A549 (cell line): Measurements from ENCODE around the gene ST6GALNAC2. TPM values are rescaled to one million over a fixed set of nuclear protein-coding genes. Genes with fewer than 3 reads are reported as not detected.

Experiments used
- ATAC-seq, 2 experiments: fragments of 200-7000 bp in 1 of 2; fragments of >200 bp in 1 of 2; cut with Nextera tagmentation in 1 of 2; cut with Tn5 transposase in 1 of 2; 3 replicates each; pipeline versions ENCODE4 v1.8.0 to v1.9.1; 2018 to 2020; ENCODE audit warnings: mild to moderate bottlenecking in 1 of 2, moderate library complexity in 1 of 2
- CTCF ChIA-PET: fragments of 300-600 bp; sonication (Branson Sonifier 250); formaldehyde crosslinking; extraction: SDS; loops from one replicate; lab custom pipeline; 2021; ENCODE audit warnings: antibody characterized with exemption, inconsistent platforms; lab: Yijun Ruan, JAX
- POLR2A ChIA-PET: fragments of 350-600 bp; formaldehyde crosslinking; extraction: SDS; loops from one replicate; lab custom pipeline; 2021; ENCODE audit warnings: antibody characterized with exemption, inconsistent platforms; lab: Yijun Ruan, JAX
- DNase-seq, 2 experiments: peaks; one replicate each; pipeline versions ENCODE4 v3.0.0 to v3.0.0-alpha.2; 2011 to 2016; ENCODE audit warnings: low read depth in 1 of 2, low spot score in 1 of 2
- FAIRE-seq: peaks from 2 replicates; lab custom pipeline; 2011; peaks lifted over from hg19 to GRCh38; lab: Jason Lieb, UNC
- H3K27ac ChIP-seq, 2 experiments: fragments of >200 bp; sonication (Bioruptor Twin); formaldehyde crosslinking; 3 replicates each; pipeline ENCODE4 v1.5.1; 2016 to 2017
- H3K4me1 ChIP-seq: fragments of >200 bp; sonication (Bioruptor Twin); formaldehyde crosslinking; 3 replicates; pipeline ENCODE4 v1.6.1; 2016
- H3K4me2 ChIP-seq: fragments of >200 bp; sonication (Bioruptor Twin); formaldehyde crosslinking; 3 replicates; pipeline ENCODE4 v1.6.1; 2016
- H3K4me3 ChIP-seq: fragments of >200 bp; sonication (Bioruptor Twin); formaldehyde crosslinking; 3 replicates; pipeline ENCODE4 v1.5.1; 2016
- H3K9me3 ChIP-seq: fragments of >200 bp; sonication (Bioruptor Twin); formaldehyde crosslinking; 3 replicates; pipeline ENCODE4 v1.6.1; 2016
- CEBPB ChIP-seq, 2 experiments: fragments of >200 bp in 1 of 2; sonication (Bioruptor Twin) in 1 of 2; formaldehyde crosslinking in 1 of 2; IDR thresholded peaks; 2 replicates each; pipeline ENCODE4 v1.6.1; 2012 to 2016
- CHD2 ChIP-seq: fragments of 150-350 bp; IDR thresholded peaks from 2 replicates; pipeline ENCODE4 v1.6.1; 2014; ENCODE audit warnings: low read length; ENCODE audit not compliant: partially characterized antibody
- CHD4 ChIP-seq: fragments of 200-600 bp; sonication (generic); IDR thresholded peaks from 2 replicates; pipeline ENCODE4 v1.6.1; 2016; ENCODE audit warnings: antibody characterized with exemption, mild to moderate bottlenecking, borderline replicate concordance
- EHMT2 ChIP-seq: fragments of 200-600 bp; sonication (generic); IDR thresholded peaks from 2 replicates; pipeline ENCODE4 v1.6.1; 2016; ENCODE audit warnings: antibody characterized with exemption, low read depth, mild to moderate bottlenecking, moderate library complexity
- ESRRA ChIP-seq: fragments of 150-350 bp; IDR thresholded peaks from 2 replicates; pipeline ENCODE4 v1.6.1; 2014; ENCODE audit warnings: mild to moderate bottlenecking, low read length, borderline replicate concordance
- FOSB ChIP-seq: fragments of 250-450 bp; sonication (Bioruptor Pico); IDR thresholded peaks from 2 replicates; pipeline ENCODE4 v1.5.0; 2020; ENCODE audit warnings: mild to moderate bottlenecking, moderate library complexity
- FOSL2 ChIP-seq, 2 experiments: fragments of 450-650 bp in 1 of 2; fragments of >200 bp in 1 of 2; sonication (Bioruptor Twin) in 1 of 2; formaldehyde crosslinking; IDR thresholded peaks; 2 replicates each; pipeline versions ENCODE4 v1.5.0 to v1.6.1; 2016 to 2020; ENCODE audit warnings: mild to moderate bottlenecking in 1 of 2, moderate library complexity in 1 of 2
- FOXS1 ChIP-seq: fragments of 250-450 bp; sonication (Bioruptor Pico); IDR thresholded peaks from 2 replicates; pipeline ENCODE4 v1.5.0; 2020; ENCODE audit warnings: mild to moderate bottlenecking, moderate library complexity
- GATA3 ChIP-seq: IDR thresholded peaks from 2 replicates; pipeline ENCODE4 v1.6.1; 2012; ENCODE audit warnings: borderline replicate concordance
- JUN ChIP-seq, 2 experiments: fragments of >200 bp; sonication (Bioruptor Twin); formaldehyde crosslinking; IDR thresholded peaks; 2 replicates in 1 of 2; 3 replicates in 1 of 2; pipeline ENCODE4 v1.6.1; 2016 to 2017
- KDM1A ChIP-seq: fragments of 200-600 bp; sonication (generic); IDR thresholded peaks from 2 replicates; pipeline ENCODE4 v1.6.1; 2016; ENCODE audit warnings: low read depth, mild to moderate bottlenecking
- MAZ ChIP-seq: fragments of 150-350 bp; IDR thresholded peaks from 2 replicates; pipeline ENCODE4 v1.6.1; 2014; ENCODE audit warnings: antibody characterized with exemption, low read depth, low read length, borderline replicate concordance
- NFE2L2 ChIP-seq: fragments of 150-350 bp; conservative IDR thresholded peaks from 2 replicates; pipeline ENCODE4 v1.6.1; 2014; ENCODE audit warnings: low read length
- PHF8 ChIP-seq: fragments of 200-600 bp; sonication (generic); IDR thresholded peaks from 2 replicates; pipeline ENCODE4 v1.6.1; 2016; ENCODE audit warnings: low read depth, mild to moderate bottlenecking, antibody characterized with exemption, moderate library complexity, borderline replicate concordance
- POLR2AphosphoS2 ChIP-seq: conservative IDR thresholded peaks from 2 replicates; pipeline ENCODE4 v1.6.1; 2012; ENCODE audit warnings: low read length, improper control_type of control experiment, inconsistent platforms
- RCOR1 ChIP-seq: fragments of 150-350 bp; IDR thresholded peaks from 2 replicates; pipeline ENCODE4 v1.6.1; 2014; ENCODE audit warnings: antibody characterized with exemption, low read length, low read depth
- REST ChIP-seq: fragments of 200-600 bp; sonication (generic); IDR thresholded peaks from 2 replicates; pipeline ENCODE4 v1.6.1; 2016; ENCODE audit warnings: antibody characterized with exemption, mild to moderate bottlenecking, moderate library complexity
- SMC3 ChIP-seq: fragments of >200 bp; sonication (Bioruptor Twin); formaldehyde crosslinking; IDR thresholded peaks from 3 replicates; pipeline ENCODE4 v1.6.1; 2018; ENCODE audit warnings: inconsistent platforms
- SREBF2 ChIP-seq: fragments of 450-650 bp; IDR thresholded peaks from 2 replicates; pipeline ENCODE4 v1.6.1; 2014; ENCODE audit warnings: mild to moderate bottlenecking, moderate library complexity
- TP53 ChIP-seq: fragments of 250-450 bp; sonication (Bioruptor Pico); IDR thresholded peaks from 2 replicates; pipeline ENCODE4 v1.5.0; 2021; ENCODE audit warnings: mild to moderate bottlenecking, moderate library complexity
- WGBS: methylation state at CpG from one replicate; pipeline ENCODE4 v1.1.6; 2017; ENCODE audit errors: missing lambda C conversion rate; 5-methylcytosine and 5-hydroxymethylcytosine counted together
- polyA plus RNA-seq, 4 experiments: library from polyadenylated mRNA; depleted of rRNA in 3 of 4; stranded (reverse); fragments of >200 nt; fragmentation: RNase III in 1 of 4; extraction: RNeasy Plus Mini Kit Qiagen cat#74134 plus additional on column Dnase treatment in 1 of 4; gene quantifications; 2 replicates in 3 of 4; 3 replicates in 1 of 4; pipeline ENCODE4 v1.2.3, GENCODE V29; 2011 to 2017
- TF ChIP-seq, protein P1 (sequence below): fragments of >200 bp; sonication (Bioruptor Twin); formaldehyde crosslinking; IDR thresholded peaks from 2 replicates; pipeline ENCODE4 v1.6.1; 2016
- TF ChIP-seq, protein P2 (sequence below): fragments of 250-450 bp; sonication (Bioruptor Pico); IDR thresholded peaks from 2 replicates; pipeline ENCODE4 v1.5.0; 2020; ENCODE audit warnings: low read depth, mild to moderate bottlenecking, moderate library complexity
- TF ChIP-seq, protein P3 (sequence below): fragments of >200 bp; sonication (Bioruptor Twin); formaldehyde crosslinking; IDR thresholded peaks from 3 replicates; pipeline ENCODE4 v1.6.1; 2016
- TF ChIP-seq, protein P4 (sequence below): IDR thresholded peaks from 2 replicates; pipeline ENCODE4 v1.6.1; 2012
- TF ChIP-seq, protein P5 (sequence below): fragments of 150-350 bp; IDR thresholded peaks from 2 replicates; pipeline ENCODE4 v1.6.1; 2014; ENCODE audit warnings: low read depth, mild to moderate bottlenecking, low read length

The ST6GALNAC2 gene
- polyA plus RNA-seq, 2 of the 4 experiments (the other 2 are of a cell fraction): 0.41 to 0.74 TPM

DNA sequence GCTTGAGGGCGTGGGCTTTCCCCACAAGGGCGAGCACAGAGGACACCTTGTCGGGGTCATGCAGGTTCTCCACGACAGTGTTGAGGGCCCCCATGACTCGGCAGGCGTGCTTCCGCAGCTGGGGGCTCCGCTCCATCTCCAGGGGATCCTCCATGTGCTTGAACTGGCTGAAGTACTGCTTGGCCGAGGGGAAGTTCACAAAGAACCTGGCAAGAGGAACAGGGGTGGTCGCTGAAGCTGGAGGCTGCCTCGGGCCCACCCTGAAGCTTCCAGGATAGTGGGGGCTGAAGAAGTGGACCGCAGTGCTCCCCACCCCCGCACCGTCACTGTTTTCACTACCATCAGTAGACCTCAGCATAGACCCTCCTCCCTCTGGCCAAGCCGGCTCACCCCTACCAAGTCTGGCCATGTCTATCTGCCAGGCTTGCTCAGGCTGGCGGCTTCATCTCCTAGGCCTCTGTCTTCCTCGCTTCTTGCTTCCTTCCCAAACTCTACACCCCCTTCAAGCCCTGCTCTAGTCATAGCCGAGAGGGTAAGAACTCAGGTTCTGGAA lies 54.1 kb downstream of the ST6GALNAC2 start:
- FAIRE-seq (no peak), ATAC-seq (no peak), DNase-seq (no peak)
- TF ChIP-seq TP53 (CRISPR knock-in tag) (no peak), MAZ (no peak), GATA3 (no peak), JUN (IDR thresholded peaks at IDR 0.05) (no peak), ESRRA (no peak), SMC3 (no peak), KDM1A (no peak), FOXS1 (no peak), FOSB (CRISPR knock-in tag) (no peak)
- TF ChIP-seq, protein P1, sequence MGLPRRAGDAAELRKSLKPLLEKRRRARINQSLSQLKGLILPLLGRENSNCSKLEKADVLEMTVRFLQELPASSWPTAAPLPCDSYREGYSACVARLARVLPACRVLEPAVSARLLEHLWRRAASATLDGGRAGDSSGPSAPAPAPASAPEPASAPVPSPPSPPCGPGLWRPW: no peak
- TF ChIP-seq, protein P2, sequence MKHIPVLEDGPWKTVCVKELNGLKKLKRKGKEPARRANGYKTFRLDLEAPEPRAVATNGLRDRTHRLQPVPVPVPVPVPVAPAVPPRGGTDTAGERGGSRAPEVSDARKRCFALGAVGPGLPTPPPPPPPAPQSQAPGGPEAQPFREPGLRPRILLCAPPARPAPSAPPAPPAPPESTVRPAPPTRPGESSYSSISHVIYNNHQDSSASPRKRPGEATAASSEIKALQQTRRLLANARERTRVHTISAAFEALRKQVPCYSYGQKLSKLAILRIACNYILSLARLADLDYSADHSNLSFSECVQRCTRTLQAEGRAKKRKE (CRISPR knock-in tag): no peak
- CTCF ChIA-PET: interaction anchor here (1.2 to 17.7 kb wide), 5 partner anchors 12 to 92 kb away, joined by 3 to 362 read pairs (median 10); no protein-coding TSS in a partner anchor
- no peak overlapping the region for H3K27ac ChIP-seq
- 89% methylated on average over 18 of the region's 18 CpGs for WGBS
- no peak overlapping the region for H3K4me2 ChIP-seq
- peaks cover 13% of the 10 kb centered on the region for H3K4me1 ChIP-seq
- POLR2A ChIA-PET: no interaction called here
- H3K9me3 ChIP-seq: no peaks in the 10 kb centered on the region
- H3K4me3 ChIP-seq: no peak overlapping the region

DNA sequence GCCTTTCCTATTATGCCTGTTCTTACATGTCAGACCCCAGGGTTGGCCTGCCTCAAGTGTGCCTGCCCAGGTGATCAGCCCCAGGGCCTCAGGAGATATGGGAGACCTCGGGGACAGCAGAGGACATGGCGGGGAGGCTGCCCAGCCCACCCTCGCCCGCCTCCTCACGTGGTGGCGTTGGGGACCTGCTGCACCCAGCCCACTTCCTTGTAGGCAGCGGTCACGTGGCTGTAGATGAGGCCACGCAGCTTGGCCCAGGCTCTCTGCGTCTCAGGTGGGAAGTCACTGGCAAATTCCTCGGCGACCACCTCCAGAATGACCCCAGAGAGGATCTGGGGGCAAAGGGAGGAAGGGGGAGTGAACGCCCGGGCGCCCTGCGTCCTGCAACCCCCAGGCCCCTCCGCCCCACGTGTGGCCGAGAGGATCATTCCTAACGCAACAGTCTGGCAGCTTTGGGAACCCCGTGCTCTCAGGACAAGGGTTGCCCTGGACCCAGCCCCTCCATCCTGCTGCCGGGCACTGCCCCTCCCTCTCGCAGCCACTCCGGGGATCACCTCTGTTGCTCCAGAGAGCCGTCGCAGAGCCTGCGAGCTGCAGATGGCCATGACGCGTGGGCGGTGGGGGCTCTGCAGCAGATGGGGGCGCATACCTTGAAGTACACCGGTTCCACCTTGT lies 54.7 kb downstream of the ST6GALNAC2 start:
- POLR2A ChIA-PET: no interaction called here
- peaks cover 13% of the 10 kb centered on the region for H3K4me1 ChIP-seq
- H3K9me3 ChIP-seq: no peaks in the 10 kb centered on the region
- WGBS: 92% methylated on average over 31 of the region's 32 CpGs
- H3K4me3 ChIP-seq: no peak overlapping the region
- CTCF ChIA-PET: interaction anchor here (1.1 to 17.7 kb wide), 8 partner anchors 11 to 184 kb away, joined by 3 to 362 read pairs (median 12); partner anchors contain the start of gene ST6GALNAC2
- peak overlapping the region in 1 of 2 experiments; percentile 76; a peak in 3 of 6 replicates for H3K27ac ChIP-seq
- DNase-seq (no peak), ATAC-seq (no peak)
- TF ChIP-seq CEBPB (IDR thresholded peaks at IDR 0.05) (no peak), SREBF2 (no peak), KDM1A (no peak), PHF8 (no peak), REST (no peak), RCOR1 (no peak), NFE2L2 (no peak), TP53 (CRISPR knock-in tag) (no peak), CHD4 (no peak), SMC3 (no peak), POLR2AphosphoS2 (no peak), EHMT2 (no peak), CHD2 (no peak), FOSL2 (IDR thresholded peaks at IDR 0.05) (no peak), FOSL2 (CRISPR knock-in tag; IDR thresholded peaks at IDR 0.05) (no peak)
- TF ChIP-seq, protein P3, sequence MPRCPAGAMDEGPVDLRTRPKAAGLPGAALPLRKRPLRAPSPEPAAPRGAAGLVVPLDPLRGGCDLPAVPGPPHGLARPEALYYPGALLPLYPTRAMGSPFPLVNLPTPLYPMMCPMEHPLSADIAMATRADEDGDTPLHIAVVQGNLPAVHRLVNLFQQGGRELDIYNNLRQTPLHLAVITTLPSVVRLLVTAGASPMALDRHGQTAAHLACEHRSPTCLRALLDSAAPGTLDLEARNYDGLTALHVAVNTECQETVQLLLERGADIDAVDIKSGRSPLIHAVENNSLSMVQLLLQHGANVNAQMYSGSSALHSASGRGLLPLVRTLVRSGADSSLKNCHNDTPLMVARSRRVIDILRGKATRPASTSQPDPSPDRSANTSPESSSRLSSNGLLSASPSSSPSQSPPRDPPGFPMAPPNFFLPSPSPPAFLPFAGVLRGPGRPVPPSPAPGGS: no peak
- TF ChIP-seq, protein P4, sequence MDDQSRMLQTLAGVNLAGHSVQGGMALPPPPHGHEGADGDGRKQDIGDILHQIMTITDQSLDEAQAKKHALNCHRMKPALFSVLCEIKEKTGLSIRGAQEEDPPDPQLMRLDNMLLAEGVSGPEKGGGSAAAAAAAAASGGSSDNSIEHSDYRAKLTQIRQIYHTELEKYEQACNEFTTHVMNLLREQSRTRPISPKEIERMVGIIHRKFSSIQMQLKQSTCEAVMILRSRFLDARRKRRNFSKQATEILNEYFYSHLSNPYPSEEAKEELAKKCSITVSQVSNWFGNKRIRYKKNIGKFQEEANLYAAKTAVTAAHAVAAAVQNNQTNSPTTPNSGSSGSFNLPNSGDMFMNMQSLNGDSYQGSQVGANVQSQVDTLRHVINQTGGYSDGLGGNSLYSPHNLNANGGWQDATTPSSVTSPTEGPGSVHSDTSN: no peak
- TF ChIP-seq, protein P5, sequence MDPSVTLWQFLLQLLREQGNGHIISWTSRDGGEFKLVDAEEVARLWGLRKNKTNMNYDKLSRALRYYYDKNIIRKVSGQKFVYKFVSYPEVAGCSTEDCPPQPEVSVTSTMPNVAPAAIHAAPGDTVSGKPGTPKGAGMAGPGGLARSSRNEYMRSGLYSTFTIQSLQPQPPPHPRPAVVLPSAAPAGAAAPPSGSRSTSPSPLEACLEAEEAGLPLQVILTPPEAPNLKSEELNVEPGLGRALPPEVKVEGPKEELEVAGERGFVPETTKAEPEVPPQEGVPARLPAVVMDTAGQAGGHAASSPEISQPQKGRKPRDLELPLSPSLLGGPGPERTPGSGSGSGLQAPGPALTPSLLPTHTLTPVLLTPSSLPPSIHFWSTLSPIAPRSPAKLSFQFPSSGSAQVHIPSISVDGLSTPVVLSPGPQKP: no peak
- TF ChIP-seq, all 56 proteins: peak for 0
- H3K4me2 ChIP-seq: no peak overlapping the region
- FAIRE-seq: no peak
